HUES64 (cell line): ENCODE data around the gene KRT31.
"Not testable (repeated sequence)": the region's sequence is repeated elsewhere in the genome, so short reads cannot be mapped to it uniquely, and the experiment has no call there.

Experiments used
- H3K27ac ChIP-seq: 2 replicates; pipeline ENCODE4 v1.7.0; 2013; ENCODE audit warnings: low read depth, low read length, inconsistent platforms
- H3K27me3 ChIP-seq: 2 replicates; pipeline ENCODE4 v1.6.1; 2013; ENCODE audit warnings: mild to moderate bottlenecking, low read length; ENCODE audit not compliant: insufficient read depth
- H3K36me3 ChIP-seq: 2 replicates; pipeline ENCODE4 v1.6.1; 2013; ENCODE audit warnings: mild to moderate bottlenecking, low read length; ENCODE audit not compliant: insufficient read depth
- H3K4me1 ChIP-seq: 2 replicates; pipeline ENCODE4 v1.6.1; 2013; ENCODE audit warnings: mild to moderate bottlenecking, low read length, moderate library complexity; ENCODE audit not compliant: insufficient read depth
- H3K4me3 ChIP-seq: 2 replicates; pipeline ENCODE4 v1.5.1; 2013; ENCODE audit warnings: mild to moderate bottlenecking, low read length, moderate library complexity
- H3K9ac ChIP-seq: 2 replicates; pipeline ENCODE4 v1.6.1; 2013; ENCODE audit warnings: mild to moderate bottlenecking, low read depth, low read length
- H3K9me3 ChIP-seq: 2 replicates; pipeline ENCODE4 v1.6.1; 2013; ENCODE audit warnings: low read depth, low read length; ENCODE audit not compliant: insufficient read depth
- WGBS: fragments of 150-250, 120-280 bp; methylation state at CpG from one replicate; pipeline ENCODE4 v1.1.7; 2013; ENCODE audit warnings: missing lambda C conversion rate; 5-methylcytosine and 5-hydroxymethylcytosine counted together

The KRT31 gene

DNA sequence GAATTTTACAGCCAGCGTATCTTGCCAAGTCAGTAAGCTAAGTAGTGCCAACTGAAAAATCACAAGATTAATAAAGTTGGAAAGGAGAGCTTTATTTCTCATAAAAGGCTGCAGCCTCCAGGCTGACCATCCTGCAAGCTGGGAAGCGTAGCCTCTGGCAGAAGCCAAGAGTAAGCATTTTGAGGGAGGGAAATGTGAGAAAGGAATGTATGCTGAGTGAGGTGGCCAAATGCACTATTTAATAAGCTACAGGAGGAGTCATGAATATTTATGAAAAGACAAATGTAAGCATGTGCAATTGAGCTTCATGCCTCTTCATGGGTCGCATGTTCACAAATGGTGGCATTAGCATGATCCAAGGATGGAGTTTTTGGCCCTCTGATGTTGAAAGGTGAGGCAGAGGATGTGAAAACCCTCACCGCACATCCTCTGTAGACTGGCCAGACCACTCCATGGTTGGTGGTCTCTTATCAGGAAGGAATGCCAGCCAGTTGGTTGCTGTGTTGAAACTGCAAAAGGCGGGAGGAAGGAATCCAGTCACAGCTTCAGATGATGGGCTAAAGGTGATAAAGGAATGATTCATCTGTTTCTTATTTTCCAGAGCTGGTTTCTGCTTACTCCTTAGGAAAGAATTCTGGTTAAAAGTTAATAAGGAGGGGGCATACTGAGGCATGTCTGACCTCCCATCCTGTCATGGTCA lies 37.0 kb downstream of the KRT31 start:
- Histone ChIP-seq H3K36me3 (no peaks in the 10 kb centered on the region), H3K27ac (no peak overlapping the region), H3K4me3 (no peak overlapping the region), H3K27me3 (no peaks in the 10 kb centered on the region), H3K9ac (no peak overlapping the region), H3K9me3 (peaks cover 7% of the 10 kb centered on the region; the same call in 1 of the 2 replicates), H3K4me1 (no peaks in the 10 kb centered on the region)
- 88% methylated on average over 5 of the region's 5 CpGs for WGBS

DNA sequence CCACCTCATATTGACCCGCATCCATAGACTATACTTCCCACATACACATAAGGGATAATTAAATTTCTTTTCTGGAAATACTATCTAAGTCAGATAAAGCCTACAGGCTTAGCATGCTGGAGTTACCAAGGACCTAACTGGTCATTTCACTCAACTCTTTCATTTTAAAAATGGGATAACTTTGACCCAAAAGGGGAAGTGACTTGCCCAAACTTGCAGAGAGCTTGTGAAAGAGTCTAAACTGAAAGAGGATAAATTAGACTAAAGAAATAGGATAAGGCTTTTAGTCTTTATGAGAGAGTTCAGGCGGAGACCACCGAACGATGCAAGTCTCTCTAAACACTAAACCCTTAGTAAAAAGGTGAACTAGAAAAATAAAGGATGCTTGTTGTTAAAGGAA lies 42.9 kb downstream of the KRT31 start:
- WGBS: 84% methylated on average over 2 of the region's 4 CpGs
- no peak overlapping the region for H3K9ac ChIP-seq

DNA sequence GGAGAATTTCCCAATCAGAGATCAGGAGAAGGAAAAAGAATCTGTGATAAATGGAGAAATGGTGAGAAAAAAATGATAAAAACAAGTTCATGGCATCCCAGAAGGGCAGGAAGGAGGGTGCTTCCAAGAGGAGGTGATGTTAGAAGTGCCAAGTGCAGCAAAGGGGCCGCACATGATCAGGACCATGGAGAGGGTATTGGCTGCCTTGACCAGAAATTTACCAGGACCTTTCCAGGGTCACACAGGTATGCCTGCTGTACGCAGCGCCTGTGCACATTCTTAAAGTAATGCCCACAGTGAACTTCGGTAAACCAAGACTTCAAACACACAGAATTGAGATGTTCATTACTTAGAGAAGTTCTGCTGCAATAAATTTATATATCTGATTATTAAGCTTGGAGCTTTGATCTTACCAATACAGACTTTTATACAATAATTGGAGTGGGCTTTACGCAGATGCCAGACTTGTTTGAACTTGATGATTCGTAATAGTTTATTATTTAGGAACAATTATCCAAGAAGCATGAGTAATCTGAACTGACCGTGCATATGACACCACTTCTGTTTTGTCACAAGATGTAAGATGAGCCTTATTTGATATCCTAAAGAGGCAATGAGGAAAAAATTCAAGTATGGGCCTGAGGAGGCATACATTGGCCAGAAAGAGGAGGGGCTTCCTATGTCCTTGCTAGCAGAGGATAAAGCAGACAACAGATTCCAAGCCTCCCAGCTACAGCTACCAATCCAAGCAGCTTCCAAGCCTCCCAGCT lies 44.6 kb downstream of the KRT31 start:
- H3K36me3 ChIP-seq: no peaks in the 10 kb centered on the region
- no peak overlapping the region for H3K4me3 ChIP-seq
- no peak overlapping the region for H3K9ac ChIP-seq
- H3K9me3 ChIP-seq: peaks cover 3% of the 10 kb centered on the region; the same call in 1 of the 2 replicates
- no peaks in the 10 kb centered on the region for H3K4me1 ChIP-seq
- 83% methylated on average over 7 of the region's 7 CpGs for WGBS
- no peaks in the 10 kb centered on the region; the same call in 1 of the 2 replicates for H3K27me3 ChIP-seq
- H3K27ac ChIP-seq: no peak overlapping the region

More for the DNA sequence above, 42.9 kb downstream of the KRT31 start:
- Histone ChIP-seq H3K4me3 (no peak overlapping the region), H3K27me3 (no peaks in the 10 kb centered on the region; the same call in 1 of the 2 replicates), H3K27ac (no peak overlapping the region), H3K9me3 (peaks cover 3% of the 10 kb centered on the region; the same call in 1 of the 2 replicates), H3K36me3 (no peaks in the 10 kb centered on the region), H3K4me1 (no peaks in the 10 kb centered on the region)

DNA sequence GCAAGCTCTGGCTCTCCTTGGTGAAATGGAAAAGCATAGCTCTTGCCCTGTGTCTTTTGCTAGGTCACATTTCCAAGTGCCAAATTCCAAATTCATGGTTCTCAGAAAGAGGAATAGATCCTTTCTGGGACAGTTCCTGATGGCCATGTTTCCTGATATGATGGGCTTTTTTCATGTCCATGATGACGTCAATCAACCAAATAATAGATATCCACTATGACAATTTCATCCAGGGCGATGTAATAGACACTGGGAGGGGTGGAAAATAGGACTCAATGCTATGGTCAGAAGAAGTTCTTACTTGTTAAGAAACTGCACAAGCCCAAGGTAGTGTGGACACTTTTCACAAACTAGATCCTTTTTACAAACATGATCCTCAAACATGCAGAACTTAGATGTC lies 46.2 kb downstream of the KRT31 start:
- H3K27me3 ChIP-seq: no peaks in the 10 kb centered on the region; the same call in 1 of the 2 replicates

DNA sequence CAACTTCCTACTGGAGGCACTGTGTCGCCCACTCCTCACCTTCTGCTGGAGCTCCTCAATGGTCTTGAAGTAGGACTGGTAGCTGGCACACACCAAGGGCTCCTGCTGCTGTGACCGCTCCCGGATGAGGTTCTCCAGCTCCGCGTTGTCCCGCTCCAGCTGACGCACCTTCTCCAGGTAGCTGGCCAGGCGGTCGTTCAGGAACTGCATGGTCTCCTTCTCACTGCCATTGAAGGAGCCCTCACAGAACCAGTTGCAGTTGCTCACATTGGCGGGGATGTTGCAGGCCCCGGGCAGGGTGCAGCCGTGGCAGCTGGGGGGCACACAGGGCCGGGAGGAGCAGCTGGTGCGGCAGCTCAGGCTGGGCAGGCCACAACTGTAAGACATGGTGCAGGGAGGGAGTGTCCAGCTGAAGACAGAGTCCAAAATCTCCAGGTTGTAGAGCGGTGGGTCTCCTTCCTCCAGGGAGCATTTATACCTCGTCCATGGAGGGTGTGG lies 47.0 kb downstream of the KRT31 start, which contains the start of gene KRT33A:
TSS of gene KRT33A (minus strand) at position 448 of the 498 bp plus-strand sequence. CDS start at position 387, 61 bp downstream.
- not testable (repeated sequence) for H3K9me3 ChIP-seq, H3K27me3 ChIP-seq, H3K27ac ChIP-seq, H3K9ac ChIP-seq, H3K4me3 ChIP-seq, H3K4me1 ChIP-seq, H3K36me3 ChIP-seq
- 89% methylated on average over 16 of the region's 16 CpGs for WGBS

More for the DNA sequence above, 46.2 kb downstream of the KRT31 start:
- Histone ChIP-seq H3K27ac (no peak overlapping the region), H3K36me3 (no peaks in the 10 kb centered on the region), H3K9ac (no peak overlapping the region), H3K4me1 (no peaks in the 10 kb centered on the region), H3K4me3 (no peak overlapping the region), H3K9me3 (peaks cover 3% of the 10 kb centered on the region; the same call in 1 of the 2 replicates)
- 80% methylated on average over 1 of the region's 2 CpGs for WGBS

DNA sequence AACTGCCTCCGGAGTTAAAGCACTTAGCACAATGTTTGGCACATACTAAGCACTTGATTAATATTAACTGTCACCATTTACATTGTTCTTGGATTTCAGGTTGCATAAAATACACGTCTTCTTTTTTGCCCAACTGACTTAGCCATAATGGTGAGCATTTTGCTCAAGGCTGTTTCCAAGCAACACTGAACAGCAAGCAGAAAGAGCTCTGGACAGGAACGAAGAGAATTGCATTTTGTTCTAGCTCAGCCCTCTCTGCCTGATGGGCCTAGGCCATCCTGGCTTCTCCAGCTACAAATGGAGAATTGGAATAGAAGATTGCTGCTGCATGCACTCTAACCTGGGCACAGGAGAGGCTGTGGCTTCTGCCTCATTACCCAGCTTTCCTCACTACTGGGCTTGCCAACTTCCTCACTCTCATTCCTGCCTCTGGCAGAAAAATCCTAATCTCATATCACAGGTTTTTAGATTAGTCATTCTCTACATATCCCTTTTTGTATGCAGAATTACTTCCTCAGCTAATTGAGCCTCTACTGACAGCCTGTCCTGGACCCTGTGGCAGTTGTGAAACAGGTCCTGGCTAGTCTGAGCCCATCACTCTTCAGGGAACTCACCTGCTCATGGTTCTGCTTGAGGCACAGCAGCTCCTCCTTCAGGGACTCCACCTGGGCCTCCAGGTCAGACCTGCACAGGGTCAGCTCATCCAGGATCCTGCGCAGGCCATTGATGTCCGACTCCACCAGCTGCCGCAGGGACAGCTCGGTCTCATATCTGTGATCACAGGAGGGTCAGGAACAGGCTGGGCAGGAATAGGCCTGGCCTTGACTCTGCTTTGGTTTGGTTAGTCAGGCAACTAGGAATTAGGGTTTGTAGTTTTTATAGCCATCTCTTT lies 49.3 kb downstream of the KRT31 start:
- no peak overlapping the region for H3K9ac ChIP-seq
- no peak overlapping the region for H3K27ac ChIP-seq
- H3K4me3 ChIP-seq: no peak overlapping the region
- no peaks in the 10 kb centered on the region for H3K9me3 ChIP-seq
- H3K27me3 ChIP-seq: no peaks in the 10 kb centered on the region; the same call in 1 of the 2 replicates
- H3K36me3 ChIP-seq: no peaks in the 10 kb centered on the region
- WGBS: 91% methylated on average over 7 of the region's 7 CpGs
- H3K4me1 ChIP-seq: no peaks in the 10 kb centered on the region

DNA sequence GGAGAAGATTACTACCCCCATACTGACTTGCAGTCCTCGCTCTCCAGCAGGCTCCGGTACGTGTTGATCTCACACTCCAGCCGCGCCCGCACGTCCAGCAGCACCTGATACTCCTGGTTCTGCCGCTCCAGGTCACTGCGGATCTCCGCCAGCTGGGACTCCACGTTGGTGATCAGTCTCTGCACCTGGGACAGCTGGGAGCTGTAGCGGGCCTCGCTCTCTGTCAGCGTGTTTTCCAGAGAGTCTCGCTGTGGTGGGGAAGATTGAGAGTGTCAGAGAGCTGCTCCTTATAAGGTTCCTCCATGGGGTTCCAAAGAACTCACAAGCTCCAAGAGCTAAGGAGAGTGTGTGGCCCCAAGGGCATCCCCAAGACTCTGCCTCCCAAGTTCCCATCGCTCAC lies 51.0 kb downstream of the KRT31 start:
- not testable (repeated sequence) for H3K27me3 ChIP-seq, H3K27ac ChIP-seq, H3K9me3 ChIP-seq, H3K4me3 ChIP-seq, H3K36me3 ChIP-seq, H3K9ac ChIP-seq, H3K4me1 ChIP-seq
- WGBS: 95% methylated on average over 16 of the region's 16 CpGs

DNA sequence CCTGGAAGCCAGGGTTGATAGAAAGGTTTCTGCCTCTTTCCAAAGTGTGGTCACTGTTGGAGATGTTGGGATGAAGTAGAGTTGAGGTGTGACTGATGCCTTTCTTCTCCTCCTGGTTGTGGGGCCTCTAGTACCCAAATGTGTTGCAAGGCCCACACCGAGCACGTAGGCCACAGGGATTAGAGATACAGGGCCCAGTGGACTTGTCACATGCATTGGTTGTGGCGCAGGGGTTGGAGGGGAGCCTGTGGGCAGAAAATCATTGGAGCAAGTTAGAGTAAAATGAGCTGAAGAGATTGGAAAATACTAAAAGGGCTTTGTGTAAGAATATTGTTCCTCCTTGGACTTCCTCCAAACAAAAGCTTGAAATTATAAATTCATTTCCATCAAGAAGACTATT lies 51.4 kb downstream of the KRT31 start:
- WGBS: 98% methylated on average over 3 of the region's 3 CpGs
- no peaks in the 10 kb centered on the region for H3K4me1 ChIP-seq
- H3K27ac ChIP-seq: no peak overlapping the region
- H3K4me3 ChIP-seq: no peak overlapping the region
- H3K9me3 ChIP-seq: 0 out of 2 replicates have a peak, but pooled peaks cover 5% of the 10 kb centered on the region
- H3K36me3 ChIP-seq: no peaks in the 10 kb centered on the region
- H3K9ac ChIP-seq: no peak overlapping the region
- H3K27me3 ChIP-seq: no peaks in the 10 kb centered on the region
